ENCODE measurements around the gene POLD3.

DNA sequence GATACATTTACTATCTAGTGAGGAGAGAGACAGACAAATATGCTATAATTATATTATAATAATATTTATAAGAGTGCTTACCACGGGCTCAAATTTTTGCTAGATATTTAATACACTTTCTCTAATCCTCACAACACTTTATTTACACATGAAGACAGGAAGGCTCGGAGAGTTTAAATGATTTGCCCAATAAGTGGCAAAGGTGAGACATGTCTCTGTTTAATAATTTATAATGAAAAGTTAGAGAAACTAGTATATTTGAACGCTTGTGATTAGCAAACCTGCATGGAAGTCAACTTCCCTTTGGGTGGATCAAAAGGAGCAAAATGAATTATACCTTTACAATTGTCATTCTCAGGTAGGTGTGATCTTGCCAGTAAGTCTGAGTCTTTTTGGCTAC is 55.4 kb downstream of the POLD3 start:
- TF ChIP-seq, protein P1, sequence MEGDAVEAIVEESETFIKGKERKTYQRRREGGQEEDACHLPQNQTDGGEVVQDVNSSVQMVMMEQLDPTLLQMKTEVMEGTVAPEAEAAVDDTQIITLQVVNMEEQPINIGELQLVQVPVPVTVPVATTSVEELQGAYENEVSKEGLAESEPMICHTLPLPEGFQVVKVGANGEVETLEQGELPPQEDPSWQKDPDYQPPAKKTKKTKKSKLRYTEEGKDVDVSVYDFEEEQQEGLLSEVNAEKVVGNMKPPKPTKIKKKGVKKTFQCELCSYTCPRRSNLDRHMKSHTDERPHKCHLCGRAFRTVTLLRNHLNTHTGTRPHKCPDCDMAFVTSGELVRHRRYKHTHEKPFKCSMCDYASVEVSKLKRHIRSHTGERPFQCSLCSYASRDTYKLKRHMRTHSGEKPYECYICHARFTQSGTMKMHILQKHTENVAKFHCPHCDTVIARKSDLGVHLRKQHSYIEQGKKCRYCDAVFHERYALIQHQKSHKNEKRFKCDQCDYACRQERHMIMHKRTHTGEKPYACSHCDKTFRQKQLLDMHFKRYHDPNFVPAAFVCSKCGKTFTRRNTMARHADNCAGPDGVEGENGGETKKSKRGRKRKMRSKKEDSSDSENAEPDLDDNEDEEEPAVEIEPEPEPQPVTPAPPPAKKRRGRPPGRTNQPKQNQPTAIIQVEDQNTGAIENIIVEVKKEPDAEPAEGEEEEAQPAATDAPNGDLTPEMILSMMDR (IDR thresholded peaks at IDR 0.05) = no peak
- TF ChIP-seq RCOR1 (IDR thresholded peaks at IDR 0.05; ENCODE audit: low read depth, low read length) (no peak), SMC3 (IDR thresholded peaks at IDR 0.05) (no peak)

Measured in A549 (cell line).